Central memory CD8-positive, alpha-beta T cell (primary cell): ENCODE data around the gene MEAK7.

Experiments used
- ATAC-seq: fragments of 150-1000 bp; cut with Tn5 transposase; replicated peaks from 2 replicates; pipeline ENCODE4 v1.10.0; 2022; ENCODE audit warnings: mild to moderate bottlenecking, moderate FRiP score, moderate number of reproducible peaks; ENCODE audit not compliant: poor library complexity, severe bottlenecking; ENCODE audit errors: extremely low read depth
- DNase-seq, 2 donors: peaks; one replicate each; pipeline ENCODE4 v3.0.0; 2021; ENCODE audit warnings: low spot score in 2 of 2
- H3K27ac Mint-ChIP-seq: one replicate; pipeline ENCODE4 v1.8.0; 2022; ENCODE audit warnings: low read depth, mild to moderate bottlenecking, moderate library complexity, mixed read lengths
- H3K27me3 Mint-ChIP-seq: one replicate; pipeline ENCODE4 v1.8.0; 2022; ENCODE audit warnings: mixed read lengths
- H3K36me3 Mint-ChIP-seq: one replicate; pipeline ENCODE4 v1.8.0; 2022; ENCODE audit warnings: mild to moderate bottlenecking, moderate library complexity, mixed read lengths; ENCODE audit not compliant: insufficient read depth
- H3K4me1 Mint-ChIP-seq: one replicate; pipeline ENCODE4 v1.8.0; 2022; ENCODE audit warnings: mixed read lengths
- H3K4me3 Mint-ChIP-seq: one replicate; pipeline ENCODE4 v1.8.0; 2022; ENCODE audit warnings: mild to moderate bottlenecking, moderate library complexity, mixed read lengths
- H3K9me3 Mint-ChIP-seq: one replicate; pipeline ENCODE4 v1.8.0; 2022; ENCODE audit warnings: mixed read lengths

The MEAK7 gene

DNA sequence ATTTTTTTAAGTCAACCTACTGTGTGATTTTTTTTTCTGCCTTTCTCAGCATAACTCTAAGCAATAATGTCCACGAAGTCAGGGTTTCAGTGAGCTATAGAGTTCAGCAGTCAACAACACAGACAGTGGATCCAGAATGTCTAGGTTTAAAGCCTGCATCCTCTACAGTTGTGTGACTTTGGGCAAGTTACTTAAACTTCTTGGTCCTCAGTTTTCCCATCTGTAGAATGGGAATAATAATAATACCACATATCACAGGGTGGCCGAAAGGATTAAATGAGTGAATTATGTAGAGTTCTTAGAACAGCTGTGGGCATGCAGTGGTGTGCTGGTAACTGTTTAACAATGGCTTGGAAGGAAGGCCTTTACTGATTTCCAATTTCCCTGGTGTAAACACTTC, 38.8 kb upstream of the MEAK7 start:
- DNase-seq = no peak
- H3K36me3 Mint-ChIP-seq = peaks cover 4% of the 10 kb centered on the region
- H3K27ac Mint-ChIP-seq = no peak overlapping the region
- ATAC-seq = no peak
- no peaks in the 10 kb centered on the region for H3K9me3 Mint-ChIP-seq
- no peaks in the 10 kb centered on the region for H3K27me3 Mint-ChIP-seq
- peaks cover 9% of the 10 kb centered on the region for H3K4me1 Mint-ChIP-seq
- no peak overlapping the region for H3K4me3 Mint-ChIP-seq

DNA sequence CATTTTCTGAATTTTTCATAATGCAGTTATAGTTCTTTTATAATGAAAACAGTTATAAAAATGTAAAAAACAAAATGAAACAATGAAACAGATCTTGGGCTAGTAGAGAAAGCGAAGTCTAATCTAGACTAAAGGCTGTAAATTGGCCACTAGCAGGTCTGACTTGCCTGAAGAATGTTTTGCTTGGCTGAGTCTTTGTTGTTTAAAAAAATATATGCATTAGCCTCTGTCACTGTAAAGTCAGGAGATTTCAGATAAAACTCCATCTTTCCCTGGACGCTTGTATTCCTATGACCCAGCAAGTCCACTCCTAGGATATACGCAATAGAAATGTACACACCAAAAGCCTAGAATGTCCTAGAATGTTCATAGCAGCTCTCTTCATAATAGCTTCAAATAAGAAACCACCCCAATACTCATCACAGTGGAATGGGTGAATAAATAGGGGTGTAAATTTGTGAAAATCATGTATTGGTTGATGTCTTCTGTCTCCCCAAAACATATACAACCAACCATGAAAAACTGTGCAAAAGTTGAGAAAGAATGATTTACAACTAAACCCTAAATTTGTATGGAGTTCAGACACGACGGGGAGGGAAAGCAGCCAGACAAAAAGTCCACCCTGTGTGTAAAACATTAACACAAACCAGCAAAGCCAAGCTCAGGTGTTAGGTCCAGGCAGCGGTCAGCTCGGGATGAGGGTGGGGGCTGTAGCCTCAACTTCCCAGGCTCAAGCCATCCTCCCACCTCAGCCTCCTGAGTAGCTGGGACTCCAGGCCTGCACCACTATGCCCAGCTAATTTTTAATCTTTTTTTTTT, 37.7 kb upstream of the MEAK7 start:
- DNase-seq = no peak

DNA sequence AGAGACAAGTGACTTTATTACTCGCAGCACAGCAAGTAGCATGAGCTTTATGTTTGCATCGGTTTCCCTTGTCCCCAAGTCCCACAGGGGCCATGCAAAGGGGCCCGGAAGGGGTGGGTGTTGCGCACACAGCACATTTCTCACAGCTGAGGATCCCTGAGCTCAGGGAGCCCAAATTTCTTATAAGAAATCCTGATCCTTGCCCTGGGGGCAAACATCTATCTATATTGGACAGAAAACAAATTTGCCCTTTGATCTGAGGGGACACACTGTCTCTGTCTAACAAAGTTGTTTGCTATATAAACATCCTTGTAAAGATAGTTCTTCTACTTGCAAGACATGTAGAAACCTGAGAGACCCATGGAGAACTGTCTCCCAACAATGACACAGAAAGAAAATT, 35.7 kb upstream of the MEAK7 start:
- Mint-ChIP-seq H3K4me1 (no peaks in the 10 kb centered on the region), H3K9me3 (no peaks in the 10 kb centered on the region), H3K36me3 (peaks cover 2% of the 10 kb centered on the region), H3K27me3 (no peaks in the 10 kb centered on the region), H3K27ac (no peak overlapping the region), H3K4me3 (no peak overlapping the region)
- DNase-seq (no peak), ATAC-seq (no peak)

More for the DNA sequence above, 37.7 kb upstream of the MEAK7 start:
- ATAC-seq = no peak
- H3K4me1 Mint-ChIP-seq = peaks cover 6% of the 10 kb centered on the region
- peaks cover 4% of the 10 kb centered on the region for H3K36me3 Mint-ChIP-seq
- H3K9me3 Mint-ChIP-seq = no peaks in the 10 kb centered on the region
- H3K4me3 Mint-ChIP-seq = no peak overlapping the region
- H3K27ac Mint-ChIP-seq = no peak overlapping the region
- H3K27me3 Mint-ChIP-seq = no peaks in the 10 kb centered on the region

DNA sequence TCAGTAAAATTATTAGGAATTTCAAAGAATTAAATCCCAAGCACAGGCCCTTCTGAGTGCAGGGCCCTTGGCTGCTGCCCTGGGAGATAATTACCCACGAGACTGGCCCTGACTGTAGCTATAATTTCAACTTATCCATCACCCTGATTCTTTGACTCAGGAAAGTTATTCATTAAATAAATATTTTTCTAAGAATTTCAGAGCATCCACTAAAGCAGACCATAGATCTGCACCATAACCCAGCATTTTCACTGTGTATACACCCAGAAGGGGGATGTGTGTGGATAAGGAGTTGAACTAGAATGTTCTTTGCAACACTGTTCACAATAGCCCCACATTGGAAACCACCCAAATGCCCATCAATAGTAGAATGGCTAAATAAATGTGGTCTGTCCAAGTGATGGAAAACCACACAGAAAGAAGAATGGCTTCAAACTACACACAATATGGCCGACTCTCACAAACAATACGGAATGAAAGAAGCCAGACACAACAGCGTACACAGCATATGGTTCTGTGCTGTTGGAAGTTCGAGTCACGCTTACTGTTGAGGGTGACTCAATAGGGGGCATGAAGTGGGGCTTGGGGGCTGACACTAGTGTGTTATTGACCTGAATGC, 33.9 kb upstream of the MEAK7 start:
- no peak overlapping the region for H3K4me3 Mint-ChIP-seq
- no peaks in the 10 kb centered on the region for H3K36me3 Mint-ChIP-seq
- no peak overlapping the region for H3K27ac Mint-ChIP-seq
- H3K4me1 Mint-ChIP-seq = no peaks in the 10 kb centered on the region
- DNase-seq = no peak
- H3K27me3 Mint-ChIP-seq = no peaks in the 10 kb centered on the region
- no peaks in the 10 kb centered on the region for H3K9me3 Mint-ChIP-seq
- ATAC-seq = no peak

DNA sequence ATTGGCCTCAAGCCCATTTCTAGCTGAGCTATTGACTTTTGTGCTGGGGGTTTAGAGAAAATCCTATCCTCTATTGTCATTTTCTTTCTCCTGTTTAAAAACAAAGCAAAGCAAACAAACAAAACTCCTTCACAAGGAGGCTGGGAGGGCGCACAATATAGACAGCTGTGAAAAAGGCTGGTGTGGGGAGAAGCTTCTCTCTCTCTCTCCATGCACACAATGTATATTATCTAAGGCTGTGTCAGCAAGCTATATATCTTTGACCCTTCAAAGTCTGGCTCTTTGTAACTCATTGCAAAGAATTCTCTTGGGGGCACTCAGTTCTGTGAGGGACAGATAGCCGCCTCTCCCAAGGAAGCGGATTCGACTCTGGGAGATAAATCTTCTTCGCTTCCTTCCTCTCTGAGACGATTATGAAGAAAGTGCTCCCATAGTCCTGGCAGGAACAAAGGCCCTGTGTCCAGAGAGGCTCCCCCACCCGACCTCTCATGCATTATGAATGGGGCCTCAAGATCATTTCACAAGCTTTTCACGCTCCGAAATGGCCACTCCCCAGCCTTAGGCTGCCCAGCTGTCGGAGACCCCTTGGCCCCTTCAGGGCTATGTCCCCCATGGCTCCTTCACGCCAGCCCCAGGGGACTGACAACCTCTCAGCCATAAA, 33.2 kb upstream of the MEAK7 start:
- no peak overlapping the region for H3K27ac Mint-ChIP-seq
- no peaks in the 10 kb centered on the region for H3K4me1 Mint-ChIP-seq
- H3K4me3 Mint-ChIP-seq = no peak overlapping the region
- no peaks in the 10 kb centered on the region for H3K27me3 Mint-ChIP-seq
- ATAC-seq (no peak), DNase-seq (no peak)
- H3K36me3 Mint-ChIP-seq = no peaks in the 10 kb centered on the region
- no peaks in the 10 kb centered on the region for H3K9me3 Mint-ChIP-seq

DNA sequence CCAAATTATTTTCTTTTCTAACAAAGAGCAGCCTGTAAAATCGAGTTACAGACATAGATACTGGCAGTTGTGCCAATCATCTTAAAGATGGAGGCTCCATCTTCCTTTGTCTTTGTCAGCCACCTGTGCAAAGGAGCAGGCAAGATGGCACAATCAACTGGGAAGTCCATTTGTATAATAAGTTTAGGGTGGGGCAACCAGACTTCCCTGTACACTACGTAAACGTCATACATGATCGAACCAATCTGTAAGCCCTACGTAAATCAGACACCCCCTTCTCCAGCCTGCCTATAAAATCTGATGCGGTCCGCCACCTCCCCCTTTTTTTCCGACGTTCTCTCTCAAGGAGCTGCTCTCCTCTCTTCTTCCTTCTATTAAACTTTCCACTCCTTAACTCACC, 31.4 kb upstream of the MEAK7 start:
- Mint-ChIP-seq H3K9me3 (no peaks in the 10 kb centered on the region), H3K27me3 (no peaks in the 10 kb centered on the region), H3K27ac (no peak overlapping the region), H3K4me3 (no peak overlapping the region), H3K4me1 (no peaks in the 10 kb centered on the region), H3K36me3 (no peaks in the 10 kb centered on the region)
- no peak for DNase-seq
- ATAC-seq = no peak

DNA sequence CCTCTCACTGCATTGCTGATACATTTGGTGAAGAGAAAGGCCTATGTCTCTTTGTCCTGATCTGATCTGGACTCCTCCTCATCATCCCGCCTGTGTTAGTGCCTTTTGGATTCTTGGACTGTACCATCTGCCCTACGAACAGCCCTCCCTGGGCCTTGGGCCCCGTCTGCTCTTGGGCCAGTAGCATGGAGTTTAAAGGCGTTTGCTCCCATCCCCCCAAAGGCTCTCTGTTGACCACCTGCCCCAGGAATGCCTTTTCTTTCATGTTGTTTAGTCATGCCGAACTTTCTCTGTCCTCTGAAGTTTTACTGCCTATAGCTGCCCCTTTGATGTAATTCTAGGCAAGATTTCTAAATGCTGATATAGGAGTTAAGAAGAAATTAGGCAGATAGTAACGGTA, 30.9 kb upstream of the MEAK7 start:
- H3K4me1 Mint-ChIP-seq = no peaks in the 10 kb centered on the region
- H3K36me3 Mint-ChIP-seq = no peaks in the 10 kb centered on the region
- H3K27me3 Mint-ChIP-seq = no peaks in the 10 kb centered on the region
- DNase-seq = no peak
- H3K27ac Mint-ChIP-seq = no peak overlapping the region
- H3K4me3 Mint-ChIP-seq = no peak overlapping the region
- no peaks in the 10 kb centered on the region for H3K9me3 Mint-ChIP-seq
- ATAC-seq = no peak

DNA sequence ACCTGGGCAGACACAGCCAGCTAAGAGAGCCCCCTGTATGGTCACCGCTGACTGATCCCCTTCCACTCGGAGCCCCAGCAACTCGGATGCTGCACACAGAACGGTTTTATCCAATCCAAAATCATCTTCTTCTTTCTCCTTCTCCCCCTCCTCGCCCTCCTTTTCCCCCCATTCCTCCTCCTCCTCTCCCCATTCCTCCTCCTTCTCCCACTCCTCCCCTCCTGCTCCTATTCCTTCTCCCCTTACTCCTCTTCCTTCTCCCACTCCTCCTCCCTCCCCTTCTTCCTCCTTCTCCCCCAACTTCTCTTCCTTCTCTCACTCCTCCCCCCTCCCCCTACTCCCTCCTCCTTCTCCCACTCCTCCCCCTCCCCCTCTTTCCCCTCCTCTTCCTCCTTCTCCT, 30.4 kb upstream of the MEAK7 start:
- Mint-ChIP-seq H3K4me1 (no peaks in the 10 kb centered on the region), H3K4me3 (no peak overlapping the region), H3K36me3 (no peaks in the 10 kb centered on the region), H3K27me3 (no peaks in the 10 kb centered on the region), H3K9me3 (no peaks in the 10 kb centered on the region), H3K27ac (no peak overlapping the region)
- DNase-seq (no peak), ATAC-seq (no peak)

DNA sequence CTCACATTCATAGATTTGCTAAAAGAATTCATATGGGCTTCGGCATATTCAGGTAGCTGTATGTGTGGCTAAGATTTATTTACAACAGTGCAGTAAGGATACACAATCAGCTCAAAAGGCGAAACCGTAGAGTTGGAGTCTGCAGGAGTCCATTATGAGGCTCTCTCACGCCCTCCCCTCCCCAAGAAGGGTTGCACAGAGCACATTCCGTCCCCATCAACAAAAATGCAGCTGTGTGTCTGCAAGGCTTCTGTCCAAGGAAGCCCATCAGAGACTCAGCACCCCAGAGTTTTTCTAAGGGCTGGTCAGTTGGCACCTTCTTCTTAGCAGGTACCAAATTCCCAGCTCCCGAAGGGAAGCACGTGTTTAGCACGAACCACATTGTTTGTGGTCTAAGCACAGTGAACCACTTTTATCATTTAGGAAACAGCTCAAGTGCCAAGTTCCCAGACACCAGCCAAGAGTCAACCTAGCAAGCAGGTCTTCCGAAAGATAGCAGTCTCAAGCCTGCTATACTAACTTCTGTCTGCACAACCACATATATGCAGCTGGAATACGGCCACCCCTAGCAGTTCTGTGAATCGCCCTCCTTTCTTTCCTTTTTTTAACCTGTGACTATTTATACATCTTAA, 28.5 kb upstream of the MEAK7 start:
- no peak overlapping the region for H3K27ac Mint-ChIP-seq
- DNase-seq (no peak), ATAC-seq (no peak)
- no peaks in the 10 kb centered on the region for H3K4me1 Mint-ChIP-seq
- no peak overlapping the region for H3K4me3 Mint-ChIP-seq
- H3K36me3 Mint-ChIP-seq = no peaks in the 10 kb centered on the region
- H3K9me3 Mint-ChIP-seq = peaks cover 8% of the 10 kb centered on the region
- no peaks in the 10 kb centered on the region for H3K27me3 Mint-ChIP-seq

DNA sequence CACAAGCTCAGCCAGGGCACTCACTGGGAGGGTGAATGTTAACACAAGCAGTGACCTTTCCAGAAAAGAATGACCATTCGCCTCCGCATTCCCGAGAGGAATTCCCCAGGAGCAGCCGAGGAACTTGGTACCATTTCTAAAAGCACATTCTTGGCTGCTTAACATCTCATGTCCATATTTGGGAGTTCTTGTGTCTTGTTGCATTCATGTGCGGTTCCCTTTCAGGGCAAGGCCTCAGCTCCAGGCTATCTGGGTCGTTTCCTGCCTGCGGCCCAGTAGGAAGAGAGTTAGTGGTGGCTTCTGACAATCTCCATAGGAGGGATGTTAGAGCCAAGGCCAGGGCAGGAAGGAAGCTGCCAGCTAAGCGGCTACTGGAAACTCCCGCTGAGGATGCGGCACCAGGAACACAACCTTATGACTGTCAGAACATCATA, 27.8 kb upstream of the MEAK7 start:
- DNase-seq = no peak
- H3K27ac Mint-ChIP-seq = no peak overlapping the region
- ATAC-seq = no peak

DNA sequence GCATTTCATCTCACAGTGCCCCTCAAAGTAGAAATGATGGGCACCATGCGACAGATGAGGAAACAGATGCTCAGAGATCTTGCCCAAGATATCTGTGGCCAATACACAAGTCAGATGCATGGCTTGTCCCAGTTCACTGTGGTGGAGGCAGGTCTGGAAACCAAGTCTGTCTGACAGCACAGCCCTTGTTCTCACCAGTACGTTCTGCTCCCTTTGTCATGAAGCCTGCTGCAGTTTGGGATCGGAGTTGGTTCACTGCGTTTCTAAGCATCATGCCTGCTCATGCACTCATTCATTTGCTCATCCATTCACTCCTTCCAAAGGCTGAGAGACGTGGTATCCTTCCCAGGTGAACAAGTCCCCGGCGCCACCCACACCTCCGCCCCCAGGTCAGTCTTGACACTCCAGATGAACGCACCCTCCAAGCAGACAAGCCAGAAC, 27.2 kb upstream of the MEAK7 start:
- H3K36me3 Mint-ChIP-seq = no peaks in the 10 kb centered on the region
- peaks cover 8% of the 10 kb centered on the region for H3K9me3 Mint-ChIP-seq

More for the DNA sequence above, 27.8 kb upstream of the MEAK7 start:
- no peaks in the 10 kb centered on the region for H3K36me3 Mint-ChIP-seq
- no peaks in the 10 kb centered on the region for H3K4me1 Mint-ChIP-seq
- H3K9me3 Mint-ChIP-seq = peaks cover 8% of the 10 kb centered on the region
- H3K27me3 Mint-ChIP-seq = no peaks in the 10 kb centered on the region
- no peak overlapping the region for H3K4me3 Mint-ChIP-seq

DNA sequence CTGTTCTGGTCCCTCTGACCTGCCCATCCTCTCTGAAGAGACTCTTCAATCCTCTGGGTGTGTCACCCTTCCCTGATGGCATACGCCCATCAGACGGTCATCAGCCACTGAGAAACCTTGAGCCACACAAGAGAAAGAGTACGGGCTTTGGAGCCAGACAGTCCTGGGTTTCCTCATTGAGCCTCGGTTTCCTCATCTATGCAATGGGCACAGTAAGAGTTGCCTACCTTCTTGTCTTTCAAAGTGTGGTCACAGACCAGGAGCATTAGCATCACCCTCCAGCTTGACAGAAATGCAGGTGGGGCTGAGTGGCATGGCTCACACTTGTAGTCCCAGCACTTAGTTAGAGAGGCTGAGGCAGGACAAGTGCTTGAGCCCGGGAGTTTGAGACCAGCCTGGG, 26.1 kb upstream of the MEAK7 start:
- ATAC-seq (no peak), DNase-seq (no peak)
- Mint-ChIP-seq H3K4me1 (no peaks in the 10 kb centered on the region), H3K9me3 (peaks cover 8% of the 10 kb centered on the region), H3K27me3 (no peaks in the 10 kb centered on the region), H3K27ac (no peak overlapping the region), H3K4me3 (no peak overlapping the region), H3K36me3 (no peaks in the 10 kb centered on the region)

More for the DNA sequence above, 27.2 kb upstream of the MEAK7 start:
- ATAC-seq (no peak), DNase-seq (no peak)
- H3K27ac Mint-ChIP-seq = no peak overlapping the region
- H3K4me3 Mint-ChIP-seq = no peak overlapping the region
- no peaks in the 10 kb centered on the region for H3K4me1 Mint-ChIP-seq
- H3K27me3 Mint-ChIP-seq = no peaks in the 10 kb centered on the region
